HFFc6 (cell line): Measurements from ENCODE around the gene CYP3A5. TPM values are rescaled to one million over a fixed set of nuclear protein-coding genes. Genes with fewer than 3 reads are reported as not detected.

Experiments
- DNase-seq: peaks from one replicate; pipeline ENCODE4 v3.0.0-alpha.2; 2018
- H3K27ac Mint-ChIP-seq: 2 replicates; pipeline ENCODE4 v1.8.0; 2020; ENCODE audit warnings: mild to moderate bottlenecking, mixed read lengths
- H3K27me3 Mint-ChIP-seq: 2 replicates; pipeline ENCODE4 v1.8.0; 2021; ENCODE audit warnings: mild to moderate bottlenecking, moderate library complexity, mixed read lengths; ENCODE audit not compliant: insufficient read depth
- H3K36me3 Mint-ChIP-seq: 2 replicates; pipeline ENCODE4 v1.8.0; 2021; ENCODE audit warnings: low read depth, mixed read lengths
- H3K4me1 Mint-ChIP-seq: 2 replicates; pipeline ENCODE4 v1.8.0; 2020; ENCODE audit warnings: low read depth, mixed read lengths
- H3K4me3 Mint-ChIP-seq: 2 replicates; pipeline ENCODE4 v1.8.0; 2020; ENCODE audit warnings: mild to moderate bottlenecking, moderate library complexity, mixed read lengths
- H3K9me3 Mint-ChIP-seq: 2 replicates; pipeline ENCODE4 v1.8.0; 2020; ENCODE audit warnings: mild to moderate bottlenecking, mixed read lengths
- CTCF ChIP-seq: fragments of 200-600 bp; sonication (generic); IDR thresholded peaks from 2 replicates; pipeline ENCODE4 v1.5.0; 2021; ENCODE audit warnings: antibody characterized with exemption, mild to moderate bottlenecking
- total RNA-seq, 6 experiments: library from RNA; stranded (reverse); fragmentation: NEBNext Ultra II Directional; extraction: Animal tissue kit (Norgen Biotek cat#: 25700); gene quantifications; 2 replicates in 1 of 6; 3 replicates in 5 of 6; pipeline ENCODE4 v1.2.3, GENCODE V29; 2021

Gene CYP3A5
- total RNA-seq, 6 experiments from 2014 or later: 0.30 to 1.8 (median 0.48) TPM

- no peaks in the 10 kb centered on the region; the same call in 1 of the 2 replicates for H3K9me3 Mint-ChIP-seq
- TF ChIP-seq CTCF: no peak
- H3K4me3 Mint-ChIP-seq: no peak overlapping the region
Observed at GRCh38 chr7:99685129-99685758, 5.4 kb upstream of the CYP3A5 start.

GRCh38 chr7:99679032-99679399 is 780 bp downstream of the CYP3A5 start:
- Mint-ChIP-seq H3K9me3 (no peaks in the 10 kb centered on the region; the same call in 1 of the 2 replicates), H3K36me3 (no peaks in the 10 kb centered on the region; the same call in 1 of the 2 replicates), H3K4me3 (peak overlapping the region; percentile 21; the same call in 1 of the 2 replicates), H3K27ac (no peak overlapping the region), H3K4me1 (peaks cover 25% of the 10 kb centered on the region; the same call in 1 of the 2 replicates), H3K27me3 (peaks cover 8% of the 10 kb centered on the region)
- DNase-seq: no peak
- TF ChIP-seq CTCF: no peak

More at GRCh38 chr7:99685129-99685758, 5.4 kb upstream of the CYP3A5 start:
- H3K4me1 Mint-ChIP-seq: no peaks in the 10 kb centered on the region; the same call in 1 of the 2 replicates
- H3K36me3 Mint-ChIP-seq: no peaks in the 10 kb centered on the region; the same call in 1 of the 2 replicates
- H3K27ac Mint-ChIP-seq: no peak overlapping the region
- DNase-seq: no peak
- peaks cover 18% of the 10 kb centered on the region for H3K27me3 Mint-ChIP-seq

GRCh38 chr7:99677648-99678045 is 2.1 kb downstream of the CYP3A5 start:
- TF ChIP-seq CTCF: no peak
- peaks cover 4% of the 10 kb centered on the region; the same call in 1 of the 2 replicates for H3K27me3 Mint-ChIP-seq
- H3K4me1 Mint-ChIP-seq: peaks cover 25% of the 10 kb centered on the region; the same call in 1 of the 2 replicates
- no peaks in the 10 kb centered on the region; the same call in 1 of the 2 replicates for H3K36me3 Mint-ChIP-seq
- H3K4me3 Mint-ChIP-seq: no peak overlapping the region
- no peak overlapping the region for H3K27ac Mint-ChIP-seq
- no peaks in the 10 kb centered on the region; the same call in 1 of the 2 replicates for H3K9me3 Mint-ChIP-seq
- no peak for DNase-seq

GRCh38 chr7:99677013-99677647 is 2.7 kb downstream of the CYP3A5 start:
- Mint-ChIP-seq H3K36me3 (no peaks in the 10 kb centered on the region; the same call in 1 of the 2 replicates), H3K4me3 (no peak overlapping the region)
- DNase-seq: no peak

More at GRCh38 chr7:99677013-99677647, 2.7 kb downstream of the CYP3A5 start:
- Mint-ChIP-seq H3K27ac (no peak overlapping the region), H3K4me1 (peaks cover 25% of the 10 kb centered on the region; the same call in 1 of the 2 replicates), H3K27me3 (peaks cover 4% of the 10 kb centered on the region; the same call in 1 of the 2 replicates), H3K9me3 (no peaks in the 10 kb centered on the region)
- TF ChIP-seq CTCF: no peak
